SU-DHL-6 (cell line): ENCODE results near the gene ERCC3.
"Not testable (repeated sequence)": the region's sequence is repeated elsewhere in the genome, so short reads cannot be mapped to it uniquely, and the experiment has no call there.

Source experiments
- CTCF ChIP-seq: fragments of 200-600 bp; sonication (generic); IDR thresholded peaks from one replicate; pipeline ENCODE4 v1.5.1; 2017; ENCODE audit warnings: antibody characterized with exemption, mild to moderate bottlenecking, low read length, moderate library complexity; ENCODE audit not compliant: insufficient read depth, poor library complexity, severe bottlenecking
- EZH2phosphoT487 ChIP-seq: fragments of 200-600 bp; sonication (generic), shearing (Covaris generic); conservative IDR thresholded peaks from 2 replicates; pipeline ENCODE4 v1.6.1; 2018; ENCODE audit warnings: mild to moderate bottlenecking, antibody characterized with exemption, low read length, moderate library complexity, mixed read lengths

GRCh38 chr2:127214201-127214600, 79.7 kb downstream of the ERCC3 start:
- not testable (repeated sequence) for TF ChIP-seq CTCF, EZH2phosphoT487
